Smooth muscle cell (in vitro differentiated cells): Measurements from ENCODE around the gene AURKAIP1. TPM values are rescaled to one million over a fixed set of nuclear protein-coding genes. Genes with fewer than 3 reads are reported as not detected.
A peak's percentile ranks its signal among the peaks of the same experiment; 100 is the strongest.

Experiments used
- DNase-seq: peaks from one replicate; lab custom pipeline; 2025; ENCODE audit not compliant: unreplicated experiment; lab: John Stamatoyannopoulos, UW
- H2AFZ ChIP-seq: fragments of 200-600 bp; sonication (generic); 2 replicates; pipeline ENCODE4 v1.6.0; 2016; ENCODE audit warnings: antibody characterized with exemption, low read depth, mild to moderate bottlenecking
- H3F3A ChIP-seq: fragments of 200-600 bp; sonication (generic); 2 replicates; pipeline ENCODE4 v1.6.0; 2017; ENCODE audit warnings: antibody characterized with exemption, low read depth
- H3K27ac ChIP-seq: fragments of 200-600 bp; sonication (generic); 2 replicates; pipeline ENCODE4 v1.5.1; 2016; ENCODE audit warnings: low read depth, mild to moderate bottlenecking
- H3K27me3 ChIP-seq: fragments of 200-600 bp; sonication (generic); 2 replicates; pipeline ENCODE4 v1.6.1; 2016; ENCODE audit warnings: low read depth, mild to moderate bottlenecking
- H3K36me3 ChIP-seq: fragments of 200-600 bp; sonication (generic); 2 replicates; pipeline ENCODE4 v1.5.1; 2016; ENCODE audit warnings: low read depth
- H3K4me1 ChIP-seq: fragments of 200-600 bp; sonication (generic); 2 replicates; pipeline ENCODE4 v1.5.1; 2016; ENCODE audit warnings: low read depth
- H3K4me2 ChIP-seq: fragments of 200-600 bp; sonication (generic); 2 replicates; pipeline ENCODE4 v1.6.0; 2016; ENCODE audit warnings: mild to moderate bottlenecking
- H3K4me3 ChIP-seq: fragments of 200-600 bp; sonication (generic); 2 replicates; pipeline ENCODE4 v1.5.1; 2016; ENCODE audit warnings: mild to moderate bottlenecking
- H3K79me2 ChIP-seq: fragments of 200-600 bp; sonication (generic); 2 replicates; pipeline ENCODE4 v1.6.0; 2016; ENCODE audit warnings: low read depth, mild to moderate bottlenecking
- H3K9ac ChIP-seq: fragments of 200-600 bp; sonication (generic); 2 replicates; pipeline ENCODE4 v1.6.0; 2016; ENCODE audit warnings: low read depth
- H3K9me3 ChIP-seq: fragments of 200-600 bp; sonication (generic); replicated peaks from 2 replicates; pipeline ENCODE4 v1.5.1; 2016; ENCODE audit warnings: low read depth
- H4K20me1 ChIP-seq: fragments of 200-600 bp; sonication (generic); 2 replicates; pipeline ENCODE4 v1.6.0; 2016; ENCODE audit warnings: low read depth
- WGBS: methylation state at CpG from one replicate; pipeline ENCODE4 v1.1.7; 2016; ENCODE audit warnings: low lambda C conversion rate; 5-methylcytosine and 5-hydroxymethylcytosine counted together
- polyA plus RNA-seq: library from polyadenylated mRNA; unstranded; fragments of >200 nt; fragmentation: Nextera tagmentation; extraction: Ambion mirVana; gene quantifications from 2 replicates; pipeline ENCODE4 v1.2.1, GENCODE V29; 2016
- total RNA-seq: library from RNA; depleted of rRNA; stranded (reverse); fragments of >200 nt; gene quantifications from 2 replicates; pipeline ENCODE4 v1.2.3, GENCODE V29; 2014
- TF ChIP-seq, protein P1 (sequence below): fragments of 200-600 bp; sonication (generic); IDR thresholded peaks from 2 replicates; pipeline ENCODE4 v1.5.1; 2017; ENCODE audit warnings: borderline replicate concordance, mild to moderate bottlenecking, antibody characterized with exemption; ENCODE audit not compliant: insufficient read depth, poor library complexity, severe bottlenecking

AURKAIP1 gene
- total and polyA plus RNA-seq, 2 experiments from 2014 or later: 60.1 to 214 TPM

GRCh38 chr1:1374589-1374928 lies 448 bp downstream of the AURKAIP1 start:
- peak overlapping the region; percentile 90 for H3K4me3 ChIP-seq
- H3K9ac ChIP-seq: peak overlapping the region; percentile 98
- peak overlapping the region; percentile 94 for H3K4me2 ChIP-seq
- H3K9me3 ChIP-seq: no peaks in the 10 kb centered on the region
- WGBS: 7% methylated on average over 12 of the region's 24 CpGs
- no peaks in the 10 kb centered on the region for H3K36me3 ChIP-seq
- DNase-seq: no peak
- H4K20me1 ChIP-seq: no peaks in the 10 kb centered on the region
- H3F3A ChIP-seq: peaks cover 13% of the 10 kb centered on the region
- no peaks in the 10 kb centered on the region for H3K27me3 ChIP-seq
- peak overlapping the region; percentile 83 for H3K27ac ChIP-seq
- H2AFZ ChIP-seq: no peak overlapping the region
- H3K79me2 ChIP-seq: peaks cover 29% of the 10 kb centered on the region
- peaks cover 12% of the 10 kb centered on the region for H3K4me1 ChIP-seq
- TF ChIP-seq, protein P1, sequence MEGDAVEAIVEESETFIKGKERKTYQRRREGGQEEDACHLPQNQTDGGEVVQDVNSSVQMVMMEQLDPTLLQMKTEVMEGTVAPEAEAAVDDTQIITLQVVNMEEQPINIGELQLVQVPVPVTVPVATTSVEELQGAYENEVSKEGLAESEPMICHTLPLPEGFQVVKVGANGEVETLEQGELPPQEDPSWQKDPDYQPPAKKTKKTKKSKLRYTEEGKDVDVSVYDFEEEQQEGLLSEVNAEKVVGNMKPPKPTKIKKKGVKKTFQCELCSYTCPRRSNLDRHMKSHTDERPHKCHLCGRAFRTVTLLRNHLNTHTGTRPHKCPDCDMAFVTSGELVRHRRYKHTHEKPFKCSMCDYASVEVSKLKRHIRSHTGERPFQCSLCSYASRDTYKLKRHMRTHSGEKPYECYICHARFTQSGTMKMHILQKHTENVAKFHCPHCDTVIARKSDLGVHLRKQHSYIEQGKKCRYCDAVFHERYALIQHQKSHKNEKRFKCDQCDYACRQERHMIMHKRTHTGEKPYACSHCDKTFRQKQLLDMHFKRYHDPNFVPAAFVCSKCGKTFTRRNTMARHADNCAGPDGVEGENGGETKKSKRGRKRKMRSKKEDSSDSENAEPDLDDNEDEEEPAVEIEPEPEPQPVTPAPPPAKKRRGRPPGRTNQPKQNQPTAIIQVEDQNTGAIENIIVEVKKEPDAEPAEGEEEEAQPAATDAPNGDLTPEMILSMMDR: no peak

GRCh38 chr1:1373815-1374588 lies 1.0 kb downstream of the AURKAIP1 start:
- Histone ChIP-seq H3K27ac (peak overlapping the region; percentile 83), H3K4me1 (peaks cover 12% of the 10 kb centered on the region), H3K36me3 (no peaks in the 10 kb centered on the region), H4K20me1 (no peaks in the 10 kb centered on the region), H3K4me2 (peak overlapping the region; percentile 94), H3K79me2 (peaks cover 29% of the 10 kb centered on the region), H2AFZ (no peak overlapping the region), H3F3A (peaks cover 13% of the 10 kb centered on the region), H3K4me3 (peak overlapping the region; percentile 90), H3K9me3 (no peaks in the 10 kb centered on the region), H3K9ac (peak overlapping the region; percentile 98), H3K27me3 (no peaks in the 10 kb centered on the region)
- DNase-seq: no peak
- WGBS: 61% methylated on average over 52 of the region's 52 CpGs
- TF ChIP-seq, protein P1: no peak

- no peaks in the 10 kb centered on the region for H3K27me3 ChIP-seq
- H3K36me3 ChIP-seq: no peaks in the 10 kb centered on the region
- H4K20me1 ChIP-seq: no peaks in the 10 kb centered on the region
- H3K4me3 ChIP-seq: no peak overlapping the region
- WGBS: 95% methylated on average over 26 of the region's 26 CpGs
- H3K4me1 ChIP-seq: peaks cover 12% of the 10 kb centered on the region
- DNase-seq: no peak
- H2AFZ ChIP-seq: no peak overlapping the region
- H3K9ac ChIP-seq: no peak overlapping the region
- TF ChIP-seq, protein P1: no peak
- H3K4me2 ChIP-seq: peak overlapping the region; percentile 94
- H3F3A ChIP-seq: peaks cover 13% of the 10 kb centered on the region
- peaks cover 29% of the 10 kb centered on the region for H3K79me2 ChIP-seq
- H3K27ac ChIP-seq: no peak overlapping the region
- no peaks in the 10 kb centered on the region for H3K9me3 ChIP-seq
Measured at GRCh38 chr1:1373051-1373814, 1.8 kb downstream of the AURKAIP1 start.
